Omental fat pad (tissue), 4 donors: Measurements from ENCODE around the gene SMC1A. TPM values are rescaled to one million over a fixed set of nuclear protein-coding genes. Genes with fewer than 3 reads are reported as not detected.

Source experiments
- ATAC-seq: fragments of 150-250 bp; one replicate; pipeline ENCODE4 v1.9.1; 2016; ENCODE audit warnings: mild to moderate bottlenecking, moderate library complexity; ENCODE audit not compliant: low FRiP score
- DNase-seq: peaks from one replicate; pipeline ENCODE4 v3.0.0-alpha.2; 2019; ENCODE audit warnings: low spot score
- CTCF ChIP-seq, 3 donors: fragments of 450-650 bp; IDR thresholded peaks; one replicate each; pipeline ENCODE4 v1.5.1; 2016 to 2017; ENCODE audit warnings: antibody characterized with exemption in 3 of 3, mild to moderate bottlenecking in 3 of 3, moderate library complexity in 2 of 3
- total RNA-seq, 4 donors: library from RNA; depleted of rRNA; stranded (reverse); fragments of >200 nt; gene quantifications; one replicate each; pipeline ENCODE4 v1.1.0, GENCODE V29; 2016

The SMC1A gene
- total RNA-seq, 4 donors from 2014 or later, result 29.1 to 38.1 (median 29.7) TPM

DNA sequence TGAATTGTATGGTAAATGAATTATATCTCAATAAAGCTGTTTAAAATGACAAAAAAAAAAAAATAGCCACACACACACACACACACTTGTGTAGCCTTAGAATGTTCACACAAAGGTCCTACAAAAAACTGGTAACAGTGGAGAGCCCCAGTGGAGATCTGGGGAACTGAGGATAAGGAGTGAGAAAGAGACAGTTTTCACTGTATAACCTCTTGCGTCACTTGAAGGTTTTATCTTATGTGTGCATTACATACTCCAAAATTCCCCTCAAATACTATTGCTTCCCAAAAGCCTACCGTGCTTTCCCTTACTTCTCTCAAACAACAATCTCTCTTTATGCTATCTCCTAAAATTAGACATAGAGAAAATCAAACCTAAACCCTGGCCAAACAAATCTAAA, 67.8 kb downstream of the SMC1A start:
- ATAC-seq (no peak), DNase-seq (no peak)
- TF ChIP-seq CTCF (IDR thresholded peaks at IDR 0.05), result no peak

DNA sequence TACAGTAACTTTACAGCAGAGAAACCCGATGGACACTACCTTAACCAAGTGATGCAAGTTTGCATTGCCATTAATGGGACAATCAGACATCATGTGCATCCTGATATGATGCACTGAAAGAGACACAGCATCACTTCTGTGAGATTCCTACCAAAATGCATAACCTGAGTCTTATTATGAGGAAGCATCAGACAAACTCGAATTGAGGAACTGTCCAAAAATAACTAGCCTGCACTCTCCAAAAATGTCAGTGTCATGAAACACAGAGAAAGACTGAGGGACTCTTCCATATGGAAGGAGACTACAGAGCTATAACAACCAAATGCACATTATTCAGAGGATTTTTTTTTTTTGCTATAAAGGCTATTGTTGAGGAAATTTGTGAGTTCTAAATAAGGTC, 74.5 kb downstream of the SMC1A start:
- no peak for TF ChIP-seq CTCF (IDR thresholded peaks at IDR 0.05)
- DNase-seq (no peak), ATAC-seq (no peak)

- TF ChIP-seq CTCF (IDR thresholded peaks at IDR 0.05), result no peak
- DNase-seq (no peak), ATAC-seq (peak; percentile 6)
Measured at GRCh38 chrX:53340852-53341645, 81.4 kb downstream of the SMC1A start.

GRCh38 chrX:53337101-53337500, 85.4 kb downstream of the SMC1A start:
- ATAC-seq (no peak), DNase-seq (no peak)
- TF ChIP-seq CTCF (IDR thresholded peaks at IDR 0.05), result no peak

DNA sequence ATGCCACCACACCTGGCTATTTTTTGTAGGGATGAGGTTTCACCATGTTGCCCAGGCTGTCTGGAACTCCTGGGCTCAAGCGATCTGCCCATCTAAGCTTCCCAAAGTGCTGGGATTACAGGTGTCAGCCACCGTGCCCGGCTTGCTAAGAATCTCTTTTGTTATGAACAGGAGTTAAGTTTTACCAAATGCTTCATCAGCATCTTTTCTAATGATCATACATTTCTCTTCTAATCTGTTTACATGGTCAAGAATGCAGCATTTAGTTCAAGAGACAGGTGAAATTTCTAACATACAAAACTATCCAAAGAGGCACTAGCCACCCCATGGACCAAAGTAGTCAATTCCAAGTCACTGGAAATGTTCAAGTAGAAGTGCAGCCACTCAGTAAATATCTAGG, 88.6 kb downstream of the SMC1A start:
- DNase-seq, result no peak
- no peak for ATAC-seq
- no peak for TF ChIP-seq CTCF (IDR thresholded peaks at IDR 0.05)

DNA sequence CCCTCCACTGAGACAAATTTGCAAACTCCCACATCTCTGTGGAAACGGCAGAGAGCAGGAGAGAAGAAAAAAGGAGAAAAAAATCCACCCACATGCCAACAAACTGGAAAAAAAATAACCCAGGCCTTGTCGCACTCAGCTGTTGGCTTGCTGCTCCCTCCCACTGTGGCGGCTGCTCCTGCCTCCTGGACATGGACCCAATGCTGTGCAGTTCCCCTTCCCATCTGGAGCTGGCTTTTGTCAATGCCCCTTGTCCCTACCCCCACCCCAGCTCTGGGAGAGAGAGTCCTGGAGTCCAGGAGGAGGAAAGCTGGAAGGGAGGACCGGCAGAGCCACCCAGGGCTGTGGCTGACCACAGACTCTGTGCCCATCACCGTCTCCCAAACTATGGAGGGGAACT, 90.2 kb downstream of the SMC1A start:
- TF ChIP-seq CTCF (IDR thresholded peaks at IDR 0.05), result no peak
- no peak for DNase-seq
- ATAC-seq, result no peak

- ATAC-seq (no peak), DNase-seq (no peak)
- TF ChIP-seq CTCF (IDR thresholded peaks at IDR 0.05), result no peak
Measured at GRCh38 chrX:53330331-53330730, 92.1 kb downstream of the SMC1A start.
